Stimulated activated CD8-positive, alpha-beta memory T cell treated with anti-CD3 and anti-CD28 coated beads, Interleukin-4, amount 100 ng/mL, for 1 hour (primary cell): Measurements from ENCODE around the gene SNAPC4.
"Not testable (repeated sequence)": the region's sequence is repeated elsewhere in the genome, so short reads cannot be mapped to it uniquely, and the experiment has no call there.

Source experiments
- DNase-seq, 2 donors: peaks; one replicate each; pipeline ENCODE4 v3.0.0-alpha.2; 2020; ENCODE audit warnings: low read depth in 2 of 2, low spot score in 1 of 2

Gene SNAPC4

GRCh38 chr9:136433043-136433715 lies 33.2 kb upstream of the SNAPC4 start:
- no peak for DNase-seq

GRCh38 chr9:136432591-136432990 lies 32.6 kb upstream of the SNAPC4 start:
- no peak for DNase-seq

GRCh38 chr9:136431782-136432350 lies 31.9 kb upstream of the SNAPC4 start:
- no peak for DNase-seq

GRCh38 chr9:136430588-136431234 lies 30.7 kb upstream of the SNAPC4 start:
- DNase-seq: no peak

GRCh38 chr9:136429683-136430491 lies 29.9 kb upstream of the SNAPC4 start:
- no peak for DNase-seq

- no peak for DNase-seq
These were observed 29.2 kb upstream of the SNAPC4 start for GRCh38 chr9:136429075-136429628.

GRCh38 chr9:136426787-136427186 lies 26.8 kb upstream of the SNAPC4 start:
- no peak for DNase-seq

- DNase-seq: not testable (repeated sequence)
These were observed 25.4 kb upstream of the SNAPC4 start for GRCh38 chr9:136425367-136425766.

- no peak for DNase-seq
These were observed 24.9 kb upstream of the SNAPC4 start for GRCh38 chr9:136424750-136425362.

DNA sequence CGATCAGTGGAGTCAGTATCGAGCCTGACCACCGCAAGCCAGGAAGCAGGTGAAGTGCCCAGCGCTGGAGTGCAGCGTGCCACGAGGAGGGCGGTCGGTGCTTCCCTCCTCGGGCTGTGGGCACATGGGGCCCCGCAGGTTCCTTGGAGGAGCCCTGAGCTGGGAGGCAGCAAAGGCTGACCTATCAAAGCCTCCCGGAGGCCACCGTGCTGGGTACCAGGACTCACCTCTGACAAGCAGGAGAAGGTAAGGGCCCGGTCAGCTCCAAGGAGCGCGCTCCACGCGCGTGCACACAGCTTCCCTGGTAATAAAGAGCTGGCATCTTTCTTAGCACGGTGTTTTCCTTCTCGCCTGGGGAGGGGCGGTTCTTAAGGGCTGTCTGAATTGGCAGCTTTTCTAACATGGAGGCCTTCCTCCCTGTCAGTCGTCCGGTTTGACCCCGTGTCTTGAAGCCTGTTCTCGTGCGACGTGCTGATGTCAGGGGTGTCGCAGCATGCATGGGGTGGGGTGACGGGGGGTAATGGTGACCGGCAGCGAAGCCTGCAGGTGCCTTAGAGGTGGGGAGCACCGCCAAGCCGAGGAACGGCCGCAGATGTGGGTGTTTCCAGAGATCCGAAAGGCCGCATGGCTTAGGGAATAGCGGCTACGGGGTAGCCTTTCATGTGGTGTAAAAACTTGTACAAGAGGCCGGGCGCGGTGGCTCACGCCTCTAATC lies 23.6 kb upstream of the SNAPC4 start:
- DNase-seq: no peak

DNA sequence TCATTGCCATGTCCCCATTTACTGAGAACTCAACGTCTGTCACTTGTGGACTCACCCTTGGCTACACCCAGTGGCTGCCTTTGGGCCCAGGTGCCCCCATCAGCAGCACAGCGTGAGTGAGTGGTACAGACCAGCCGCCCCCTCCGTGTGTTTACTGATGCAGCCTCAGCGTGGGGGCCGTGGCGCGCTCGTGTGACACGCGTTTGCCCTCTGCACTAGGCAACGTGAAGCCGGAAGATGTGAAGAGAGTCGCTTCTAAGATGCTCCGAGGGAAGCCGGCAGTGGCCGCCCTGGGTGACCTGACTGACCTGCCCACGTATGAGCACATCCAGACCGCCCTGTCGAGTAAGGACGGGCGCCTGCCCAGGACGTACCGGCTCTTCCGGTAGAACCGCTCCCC lies 22.9 kb upstream of the SNAPC4 start:
- no peak for DNase-seq

DNA sequence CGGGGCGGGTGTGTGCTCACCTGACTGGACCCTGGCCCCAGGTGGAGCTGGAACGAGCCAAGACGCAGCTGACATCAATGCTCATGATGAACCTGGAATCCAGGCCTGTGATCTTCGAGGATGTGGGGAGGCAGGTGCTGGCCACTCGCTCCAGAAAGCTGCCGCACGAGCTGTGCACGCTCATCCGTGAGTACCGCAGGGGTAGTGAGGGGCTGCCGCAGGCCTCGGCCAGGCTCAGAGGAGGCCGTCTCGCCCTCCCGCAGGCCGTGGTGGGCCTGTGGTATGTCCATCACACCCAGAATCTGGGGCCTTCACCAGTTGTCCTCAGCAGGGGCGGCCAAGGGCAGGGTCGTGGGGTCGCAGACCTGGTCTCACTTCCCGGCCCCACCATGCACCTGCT lies 21.8 kb upstream of the SNAPC4 start:
- no peak for DNase-seq

DNA sequence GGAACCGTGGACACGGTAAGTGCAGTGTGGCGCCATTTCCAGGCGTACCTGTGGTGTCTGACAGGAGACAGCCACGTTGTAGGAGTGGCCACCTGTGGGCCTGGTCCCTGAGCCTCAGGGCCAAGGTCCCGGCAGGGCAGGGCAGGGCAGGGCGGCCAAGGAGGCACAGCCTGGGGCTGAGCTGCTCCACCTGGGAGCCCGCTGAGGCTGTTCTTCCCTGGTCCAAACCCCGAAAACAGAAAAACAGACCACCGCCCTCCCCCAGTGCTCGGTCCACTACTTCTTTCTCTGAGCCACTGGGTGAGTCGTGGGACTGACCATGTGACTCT lies 19.1 kb upstream of the SNAPC4 start:
- no peak for DNase-seq

DNA sequence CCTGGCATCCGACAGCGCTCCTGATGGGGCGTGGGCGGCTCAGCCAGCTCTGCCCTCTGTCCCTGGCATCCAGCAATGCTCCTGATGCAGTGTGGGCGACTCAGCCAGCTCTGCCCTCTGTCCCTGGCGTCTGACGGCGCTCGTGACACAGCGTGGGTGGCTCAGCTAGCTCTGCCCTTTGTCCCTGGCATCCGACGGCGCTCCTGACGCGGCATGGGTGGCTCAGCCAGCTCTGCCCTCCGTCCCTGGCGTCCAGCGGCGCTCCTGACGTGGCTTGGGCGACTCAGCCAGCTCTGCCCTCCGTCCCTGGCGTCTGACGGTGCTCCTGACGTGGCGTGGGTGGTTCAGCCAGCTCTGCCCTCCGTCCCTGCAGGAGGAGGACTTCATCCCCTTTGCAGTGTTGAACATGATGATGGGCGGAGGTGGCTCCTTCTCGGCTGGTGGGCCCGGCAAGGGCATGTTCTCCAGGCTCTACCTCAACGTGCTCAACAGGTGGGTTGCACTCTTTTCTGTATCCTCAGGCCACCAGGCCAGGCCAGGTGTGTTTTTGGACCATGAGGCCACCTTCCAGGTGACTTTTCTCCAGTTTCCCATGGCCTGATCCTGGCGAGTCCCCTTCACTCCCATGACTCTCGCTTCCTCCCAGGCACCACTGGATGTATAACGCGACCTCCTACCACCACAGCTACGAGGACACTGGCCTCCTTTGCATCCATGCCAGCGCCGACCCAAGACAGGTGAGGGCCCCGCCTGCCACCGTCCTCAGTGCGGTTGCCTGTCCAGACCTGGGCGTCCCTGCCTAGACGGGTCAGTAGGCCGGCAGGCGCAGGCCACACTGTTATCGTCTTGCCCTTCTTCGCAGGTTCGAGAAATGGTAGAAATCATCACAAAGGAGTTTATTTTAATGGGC lies 18.5 kb upstream of the SNAPC4 start:
- no peak for DNase-seq

DNA sequence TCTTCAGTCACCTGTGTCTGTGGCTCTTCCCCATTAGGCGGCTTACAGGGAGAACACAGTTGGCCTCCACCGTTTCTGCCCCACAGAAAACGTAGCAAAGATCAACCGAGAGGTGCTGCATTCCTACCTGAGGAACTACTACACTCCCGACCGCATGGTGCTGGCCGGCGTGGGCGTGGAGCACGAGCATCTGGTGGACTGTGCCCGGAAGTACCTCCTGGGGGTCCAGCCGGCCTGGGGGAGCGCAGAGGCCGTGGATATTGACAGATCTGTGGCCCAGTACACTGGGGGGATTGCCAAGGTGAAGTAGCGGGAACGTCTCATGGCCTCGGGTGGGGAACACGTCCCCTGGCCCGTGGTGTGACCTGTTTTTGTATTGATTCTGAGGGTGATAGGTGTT lies 16.9 kb upstream of the SNAPC4 start:
- no peak for DNase-seq

DNA sequence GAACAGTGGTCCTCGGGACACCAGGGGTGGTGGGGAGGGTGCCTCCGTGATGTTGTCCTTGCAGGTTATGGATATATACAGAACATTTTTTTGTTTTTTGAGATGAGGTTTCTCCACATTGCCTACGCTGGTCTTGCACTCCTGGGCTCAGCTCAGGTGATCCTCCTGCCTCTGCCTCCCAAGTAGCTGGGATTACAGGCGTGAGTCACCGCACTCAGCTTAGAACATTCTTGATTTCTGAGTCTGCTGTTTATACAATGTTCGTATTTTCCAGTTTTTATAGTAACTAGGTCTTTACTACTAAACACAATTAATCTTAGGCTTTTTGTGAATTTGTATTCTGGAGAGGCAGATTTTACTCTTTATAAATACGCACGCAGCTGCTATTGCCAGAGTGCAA lies 16.5 kb upstream of the SNAPC4 start:
- no peak for DNase-seq

GRCh38 chr9:136412962-136413361 lies 13.0 kb upstream of the SNAPC4 start:
- DNase-seq: no peak

GRCh38 chr9:136411378-136411777 lies 11.4 kb upstream of the SNAPC4 start:
- no peak for DNase-seq

- peak; percentile 94 to 96 for DNase-seq
These were observed 10.7 kb upstream of the SNAPC4 start, which contains the start of the genes ENTR1 and PMPCA for GRCh38 chr9:136410500-136411287. Gene ENTR1 (minus strand): TSS chr9:136410614. CDS start chr9:136410397, 217 bp downstream. Gene PMPCA (plus strand): TSS chr9:136410658. CDS start chr9:136410669, 11 bp downstream.
